HEK293T (cell line): Measurements from ENCODE around the gene TPK1.

Experiments used
- BHLHE40 ChIP-seq: fragments of 450-650 bp; IDR thresholded peaks from 2 replicates; pipeline ENCODE4 v1.6.1; 2016; ENCODE audit warnings: mild to moderate bottlenecking, moderate library complexity, borderline replicate concordance
- FOXK2 ChIP-seq: fragments of 450-650 bp; IDR thresholded peaks from 2 replicates; pipeline ENCODE4 v1.6.1; 2016; ENCODE audit warnings: mild to moderate bottlenecking
- FOXM1 ChIP-seq: fragments of 450-650 bp; IDR thresholded peaks from 2 replicates; pipeline ENCODE4 v1.6.1; 2017; ENCODE audit warnings: mild to moderate bottlenecking, borderline replicate concordance
- TARDBP ChIP-seq: fragments of 450-650 bp; IDR thresholded peaks from 2 replicates; pipeline ENCODE4 v1.6.1; 2016

- TF ChIP-seq FOXM1 (no peak), TARDBP (no peak), BHLHE40 (no peak), FOXK2 (no peak)
These were observed 98.9 kb downstream of the TPK1 start for GRCh38 chr7:144736880-144737493.
